HG03520 (cell line): ENCODE results near the gene RAB7A.
"Not testable (repeated sequence)": the region's sequence is repeated elsewhere in the genome, so short reads cannot be mapped to it uniquely, and the experiment has no call there.

Source experiments
- ATAC-seq: cut with Tn5 transposase; IDR thresholded peaks from one replicate; pipeline ENCODE4 v1.9.1; 2021; ENCODE audit warnings: mild to moderate bottlenecking, moderate library complexity; ENCODE audit not compliant: unreplicated experiment

The RAB7A gene

DNA sequence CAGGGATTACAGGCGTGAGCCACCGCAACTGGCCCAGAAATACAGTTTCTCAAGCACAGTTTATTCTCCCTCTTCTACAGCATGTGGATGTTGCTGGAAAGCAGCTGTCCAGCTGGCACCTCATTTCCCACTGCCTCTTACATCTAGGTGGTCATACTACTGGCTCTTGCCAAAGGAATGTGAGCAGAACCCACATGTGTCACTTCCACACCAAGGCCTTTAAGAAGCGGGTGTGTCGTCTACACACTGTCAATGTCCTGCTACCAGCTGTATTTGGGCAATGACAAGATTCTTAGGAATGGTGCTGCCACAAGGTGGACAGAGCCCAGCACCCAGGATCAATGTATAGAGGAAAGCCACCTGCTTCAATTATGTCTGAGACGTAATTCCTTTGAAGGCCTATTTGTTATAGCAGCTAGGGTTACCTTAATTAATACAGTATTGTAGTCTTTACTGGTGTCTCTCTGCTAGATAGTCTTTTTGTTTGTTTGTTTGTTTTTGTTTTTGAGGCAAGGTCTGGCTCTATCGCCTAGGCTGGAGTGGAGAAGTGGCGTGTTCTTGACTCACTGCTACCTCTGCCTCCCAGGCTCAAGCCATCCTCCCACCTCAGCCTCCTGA lies 15.1 kb upstream of the RAB7A start:
- no peak for ATAC-seq

GRCh38 chr3:128712848-128713247 lies 13.1 kb upstream of the RAB7A start:
- ATAC-seq: no peak

GRCh38 chr3:128714887-128715491 lies 11.0 kb upstream of the RAB7A start:
- ATAC-seq: no peak

DNA sequence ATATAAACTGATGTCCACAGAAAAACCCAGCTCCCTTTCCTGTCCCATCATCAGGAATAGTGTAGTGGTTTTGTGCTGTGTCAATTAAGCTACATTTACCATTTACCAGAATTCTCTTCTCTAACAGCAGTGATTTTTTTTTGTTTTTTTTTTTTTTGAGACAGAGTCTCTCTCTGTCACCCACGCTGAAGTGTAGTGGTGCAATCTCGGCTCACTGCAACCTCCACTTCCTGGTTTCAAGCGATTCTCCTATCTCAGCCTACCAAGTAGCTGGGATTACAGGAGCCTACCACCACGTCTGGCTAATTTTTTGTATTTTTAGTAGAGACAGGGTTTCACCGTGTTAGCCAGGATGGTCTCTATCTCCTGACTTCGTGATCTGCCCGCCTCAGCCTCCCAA lies 7.1 kb upstream of the RAB7A start:
- ATAC-seq: not testable (repeated sequence)

- ATAC-seq: no peak
Measured at GRCh38 chr3:128720891-128721290, 5.1 kb upstream of the RAB7A start.

- ATAC-seq: no peak
Measured at GRCh38 chr3:128723477-128723876, 2.5 kb upstream of the RAB7A start.

- peak; percentile 17 for ATAC-seq
Measured at GRCh38 chr3:128725547-128726022, 398 bp upstream of the RAB7A start.

DNA sequence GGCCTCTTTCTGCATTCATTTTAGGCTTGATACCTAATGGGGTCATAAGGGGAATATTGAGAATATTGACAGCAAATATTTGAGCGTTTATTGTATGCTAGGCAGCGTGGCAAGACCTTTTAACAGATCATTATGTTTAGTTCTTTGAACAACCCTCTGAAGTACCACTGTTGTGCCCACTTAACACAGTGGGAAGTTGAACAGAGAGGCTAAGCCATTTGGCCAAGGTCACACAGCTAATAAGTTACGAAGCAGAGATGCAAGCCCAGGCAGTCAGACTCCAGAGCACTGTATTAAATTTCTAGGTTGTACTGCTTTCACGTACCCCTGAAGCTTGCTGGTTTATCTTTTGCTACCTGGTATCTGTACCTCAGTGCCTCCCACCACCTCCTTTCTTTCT lies 1.1 kb downstream of the RAB7A start:
- ATAC-seq: no peak

DNA sequence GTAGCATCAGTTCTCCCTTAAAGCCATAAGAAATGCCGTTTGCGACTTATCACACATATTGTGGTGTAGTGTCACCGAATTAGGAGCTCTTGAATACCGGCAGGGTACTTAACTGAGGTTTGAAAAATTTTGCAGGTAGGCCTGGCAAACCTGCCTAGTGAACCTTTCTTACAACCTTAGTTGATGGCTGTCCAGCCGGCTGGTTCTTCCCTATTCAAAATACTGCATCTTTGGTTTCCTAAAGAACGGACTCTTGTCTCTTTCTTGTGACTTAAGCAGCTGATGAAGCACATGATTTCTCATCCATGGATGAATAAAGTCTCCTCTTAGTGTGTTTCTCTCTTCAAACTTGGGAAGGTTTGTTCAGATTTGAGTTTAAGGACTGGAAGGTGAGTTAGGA lies 1.5 kb downstream of the RAB7A start:
- no peak for ATAC-seq

GRCh38 chr3:128727996-128728395 lies 2.0 kb downstream of the RAB7A start:
- no peak for ATAC-seq

- ATAC-seq: not testable (repeated sequence)
Measured at GRCh38 chr3:128728521-128728920, 2.5 kb downstream of the RAB7A start.

- ATAC-seq: no peak
Measured at GRCh38 chr3:128730471-128730870, 4.5 kb downstream of the RAB7A start.

DNA sequence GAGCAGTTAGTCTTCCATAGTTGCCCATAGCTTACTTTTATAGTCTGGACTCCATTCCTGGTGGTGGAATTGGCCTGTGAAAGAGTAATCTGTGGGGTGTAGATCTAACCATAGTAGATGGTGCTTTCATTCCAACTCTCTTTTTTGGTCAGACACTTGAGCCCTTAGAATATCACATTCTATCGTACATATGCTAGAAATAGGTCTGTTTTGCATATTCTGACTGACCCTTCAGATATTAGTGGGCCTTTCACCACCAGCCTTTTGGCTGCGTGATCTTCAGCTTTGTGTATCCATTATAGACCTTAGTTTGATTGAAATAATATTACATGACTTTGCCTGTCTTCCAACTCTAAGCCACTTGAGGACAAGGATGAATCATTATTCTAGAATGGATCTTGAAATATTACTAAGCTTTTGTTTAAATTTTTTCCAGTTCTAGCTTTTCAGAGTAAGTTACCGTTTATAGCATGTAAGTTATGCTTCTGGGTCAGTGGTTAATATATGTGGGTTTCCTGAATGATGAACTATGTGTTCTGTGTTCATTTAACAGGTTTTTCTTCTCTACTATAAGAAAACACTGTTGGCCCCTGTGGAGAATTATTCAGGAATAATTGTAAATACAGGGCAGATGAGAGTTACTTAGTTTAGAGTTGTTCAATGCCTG lies 8.7 kb downstream of the RAB7A start:
- no peak for ATAC-seq

GRCh38 chr3:128735287-128735686 lies 9.3 kb downstream of the RAB7A start:
- no peak for ATAC-seq

DNA sequence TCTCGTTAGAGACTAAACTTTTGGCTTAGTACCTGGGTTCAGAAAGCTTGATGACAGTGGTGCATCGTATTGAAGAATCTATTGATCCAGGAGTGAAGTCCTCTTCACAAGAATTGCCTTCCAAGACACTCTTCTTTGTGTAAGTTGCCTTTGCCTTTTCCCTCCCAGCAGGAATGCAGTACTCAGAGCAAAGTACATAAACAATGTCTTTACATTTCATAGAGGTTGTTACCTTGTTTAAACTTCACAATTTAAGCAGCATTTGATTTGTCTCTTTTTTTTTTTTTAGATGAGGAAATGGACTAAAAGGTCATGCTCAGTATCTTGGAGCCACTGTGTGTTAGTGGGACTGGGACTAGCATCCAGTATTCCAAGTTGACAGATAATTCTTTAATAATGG lies 9.9 kb downstream of the RAB7A start:
- ATAC-seq: no peak

DNA sequence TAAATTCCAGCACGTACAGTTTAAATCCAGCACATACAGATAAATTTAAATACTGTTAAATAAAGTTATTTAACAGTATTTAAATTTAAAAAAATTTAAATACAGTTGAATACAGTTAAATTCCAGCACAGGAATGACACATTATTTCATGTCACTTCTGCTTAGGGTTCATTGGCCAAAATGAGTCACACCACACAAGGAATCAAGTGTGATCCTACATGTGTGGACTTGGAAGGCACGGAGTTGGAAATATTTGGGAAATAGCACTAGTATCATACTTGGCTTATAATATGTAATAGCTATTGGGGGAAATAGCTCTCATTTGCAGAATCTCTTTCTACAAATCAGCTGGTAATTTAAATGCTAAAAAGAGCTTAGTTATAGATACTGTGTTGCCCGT lies 10.6 kb downstream of the RAB7A start:
- ATAC-seq: no peak

DNA sequence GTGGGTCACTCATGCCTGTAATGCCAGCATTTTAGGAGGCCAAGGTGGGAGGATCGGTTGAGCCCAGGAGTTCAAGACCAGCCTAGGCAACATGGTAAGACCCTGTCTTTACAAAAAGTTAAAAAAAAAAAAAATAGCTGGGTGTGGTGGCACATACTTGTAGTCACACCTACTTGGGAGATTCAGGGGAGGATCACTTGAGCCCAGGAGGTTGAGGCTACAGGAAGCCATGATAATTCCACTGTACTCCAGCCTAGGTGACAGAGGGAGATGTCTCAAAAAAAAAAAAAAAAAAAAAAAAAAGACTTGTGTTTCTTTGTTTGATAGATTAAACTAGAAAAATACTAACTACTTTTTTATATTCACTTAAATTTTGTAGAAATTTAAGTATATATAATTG lies 14.6 kb downstream of the RAB7A start:
- ATAC-seq: no peak

DNA sequence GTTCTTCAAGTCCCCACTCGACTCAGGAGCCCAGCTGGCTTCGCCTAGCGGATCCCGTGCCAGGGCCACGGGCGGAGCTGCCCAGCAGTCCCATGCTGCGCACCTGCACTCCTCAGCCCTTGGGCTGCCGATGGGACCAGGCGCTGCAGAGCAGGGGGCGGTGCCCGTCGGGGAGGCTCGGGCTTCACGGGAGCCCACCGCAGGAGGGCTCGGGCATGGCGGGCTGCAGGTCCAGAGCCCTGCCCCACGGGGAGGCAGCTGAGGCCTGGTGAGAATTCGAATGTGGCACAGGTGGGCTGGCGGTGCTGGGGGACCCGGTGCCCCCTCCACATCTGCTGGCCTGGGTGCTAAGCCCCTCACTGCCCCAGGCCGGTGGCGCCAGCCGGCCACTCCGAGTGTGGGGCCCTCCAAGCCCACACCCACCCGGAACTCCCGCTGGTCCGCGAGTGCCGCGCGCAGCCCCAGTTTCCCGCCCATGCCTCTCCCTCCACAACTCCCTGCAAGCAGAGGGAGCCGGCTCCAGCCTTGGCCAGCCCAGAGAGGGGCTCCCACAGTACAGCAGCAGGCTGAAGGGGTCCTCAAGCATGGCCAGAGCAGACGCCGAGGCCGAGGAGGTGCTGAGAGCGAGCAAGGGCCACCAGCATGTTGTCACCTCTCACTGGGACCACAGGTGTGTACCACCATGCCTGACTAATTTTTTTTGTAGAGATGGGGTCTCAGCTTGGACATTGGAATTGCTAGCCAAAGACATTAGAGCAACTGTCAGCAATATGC lies 17.0 kb downstream of the RAB7A start:
- ATAC-seq: no peak

- ATAC-seq: no peak
Measured at GRCh38 chr3:128745742-128746141, 19.8 kb downstream of the RAB7A start.

DNA sequence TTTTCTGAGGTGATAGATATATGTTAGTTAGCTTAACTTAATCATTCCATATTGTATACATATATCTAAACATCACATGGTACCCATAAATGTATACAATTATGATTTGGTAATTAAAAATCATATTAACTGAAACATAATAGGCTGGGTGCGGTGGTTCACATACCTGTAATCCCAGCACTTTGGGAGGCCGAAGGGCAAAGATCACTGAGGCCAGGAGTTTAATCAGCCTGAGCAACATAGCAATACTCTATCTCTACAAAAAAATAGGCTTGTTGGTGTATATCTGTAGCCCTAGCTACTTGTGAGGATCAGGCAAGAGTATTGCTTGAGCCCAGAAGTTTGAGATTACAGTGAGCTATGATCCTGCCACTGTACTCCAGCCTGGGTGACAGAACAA lies 20.9 kb downstream of the RAB7A start:
- ATAC-seq: no peak

GRCh38 chr3:128748557-128748956 lies 22.6 kb downstream of the RAB7A start:
- no peak for ATAC-seq

GRCh38 chr3:128749035-128749434 lies 23.1 kb downstream of the RAB7A start:
- ATAC-seq: no peak
